G401 (cell line): ENCODE results near the gene DGCR8. TPM values are rescaled to one million over a fixed set of nuclear protein-coding genes. Genes with fewer than 3 reads are reported as not detected.

Source experiments
- DNase-seq: peaks from one replicate; pipeline ENCODE4 v3.0.0-alpha.2; 2015; ENCODE audit warnings: low spot score
- in situ Hi-C: cut with HindIII; loops from 2 replicates; pipeline ENCODE4 v1.10.0; 2016; ENCODE audit warnings: low sequenced_read_pairs, mixed read lengths
- total RNA-seq: library from RNA; depleted of rRNA; stranded (reverse); fragments of >200 nt; shearing (Covaris generic); gene quantifications from 2 replicates; pipeline ENCODE4 v1.2.3, GENCODE V29; 2014

The DGCR8 gene
- total RNA-seq, 1 experiment from 2014 or later = 22.0 TPM

GRCh38 chr22:20106205-20106848, 26.3 kb downstream of the DGCR8 start:
- DNase-seq = peak; percentile 33
- in situ Hi-C loops = no loop called here

- in situ Hi-C loops = no loop called here
- DNase-seq = no peak
These were observed 26.8 kb downstream of the DGCR8 start for GRCh38 chr22:20106849-20107237.

DNA sequence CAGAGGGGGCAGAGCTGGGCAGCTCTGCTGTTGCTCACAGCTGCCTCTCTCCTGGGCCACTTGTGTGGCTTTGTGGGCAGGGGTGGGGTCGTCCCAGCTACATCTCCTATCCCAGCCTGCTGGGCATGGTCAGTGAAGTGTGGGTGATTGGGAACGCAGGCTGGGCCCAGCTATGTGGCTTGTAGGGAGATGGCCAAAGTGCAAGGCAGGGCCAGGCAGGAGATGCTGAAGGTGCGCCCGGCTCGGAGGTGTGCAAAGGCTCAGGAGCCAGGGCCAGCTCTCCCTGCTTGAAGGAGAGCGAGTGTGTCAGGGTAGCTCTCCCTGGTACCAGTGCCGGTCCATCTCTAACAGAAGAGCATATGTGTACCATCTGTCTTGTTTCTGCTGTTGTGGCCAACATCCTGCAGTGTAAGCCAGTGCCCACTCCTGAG, 27.4 kb downstream of the DGCR8 start:
- DNase-seq = peak; percentile 79
- in situ Hi-C loops = no loop called here

DNA sequence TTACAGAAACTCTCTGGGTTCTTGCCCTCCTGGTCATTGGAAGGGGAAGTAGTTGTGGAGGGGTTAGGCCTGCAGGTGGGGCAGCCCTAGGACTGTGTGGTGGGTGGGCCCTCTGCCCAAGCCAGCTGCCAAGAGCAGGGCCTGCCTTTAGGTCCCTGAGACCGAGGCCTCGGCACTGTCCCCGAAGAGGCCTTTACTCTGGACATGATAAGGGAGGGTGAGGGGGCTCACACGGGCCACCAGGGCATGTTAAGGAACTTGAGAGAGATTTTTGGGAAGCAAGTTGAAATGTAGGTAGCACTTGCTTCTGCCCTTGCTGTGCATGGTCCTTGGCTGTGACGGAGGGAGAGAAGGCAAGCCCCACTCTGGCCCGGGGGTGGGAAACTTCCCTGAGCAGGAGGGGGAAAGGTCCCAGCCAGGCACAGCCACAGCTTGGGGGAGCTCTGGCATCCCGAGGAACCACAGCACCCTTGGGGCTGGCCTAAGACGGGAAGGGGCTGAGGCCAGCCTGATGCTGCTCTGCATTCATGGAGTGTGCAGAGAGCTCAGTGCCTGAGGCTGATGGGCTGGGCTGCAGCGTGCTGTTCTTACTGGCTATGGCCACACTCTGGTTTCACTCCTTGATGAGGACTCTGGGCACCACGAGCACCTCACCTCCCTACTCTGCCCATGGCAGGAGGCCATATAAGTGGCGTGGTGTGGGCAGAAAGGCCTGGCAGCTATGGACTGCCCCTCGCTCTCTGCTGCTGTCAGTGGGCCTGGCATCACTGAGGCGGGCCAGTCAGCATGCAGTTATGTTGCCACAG, 28.1 kb downstream of the DGCR8 start:
- in situ Hi-C loops = no loop called here
- DNase-seq = no peak

- in situ Hi-C loops = no loop called here
- no peak for DNase-seq
These were observed 28.8 kb downstream of the DGCR8 start for GRCh38 chr22:20108757-20109230.

GRCh38 chr22:20109411-20110358, 29.6 kb downstream of the DGCR8 start:
- in situ Hi-C loops = no loop called here
- no peak for DNase-seq

- DNase-seq = no peak
- in situ Hi-C loops = no loop called here
These were observed 30.4 kb downstream of the DGCR8 start for GRCh38 chr22:20110359-20110985.

DNA sequence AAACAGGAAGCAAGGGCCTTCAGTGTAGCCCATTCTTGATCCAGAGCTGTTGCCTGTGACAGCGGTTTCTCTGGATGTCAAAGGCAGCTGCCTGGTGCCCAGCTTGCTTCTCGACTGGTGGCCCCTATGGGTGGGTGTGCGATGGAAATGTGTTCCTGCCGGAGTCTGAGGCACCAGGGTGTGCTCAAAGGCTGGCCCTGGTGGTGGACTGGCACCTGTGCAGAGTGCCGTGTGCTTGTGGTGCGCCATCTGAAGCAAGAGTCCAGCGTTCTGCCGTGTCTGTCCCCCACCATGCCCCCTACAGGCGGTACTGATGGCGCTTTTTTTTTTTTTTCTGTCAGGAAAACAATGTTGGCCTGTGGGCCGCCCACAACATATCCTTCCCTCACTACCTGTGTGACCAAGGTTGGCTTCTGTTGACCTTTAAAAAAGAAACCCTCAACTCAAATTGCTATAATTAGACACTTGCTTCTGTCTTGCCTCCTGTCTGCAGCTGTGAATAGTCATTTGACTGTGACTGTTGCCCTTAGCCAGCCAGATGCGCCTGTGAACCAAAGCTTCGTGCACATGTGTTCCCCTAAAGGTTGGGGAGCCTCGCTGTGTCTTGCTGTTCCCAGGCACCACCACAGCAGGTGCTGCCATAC, 31.1 kb downstream of the DGCR8 start:
- in situ Hi-C loops = no loop called here
- peak; percentile 51 for DNase-seq

DNA sequence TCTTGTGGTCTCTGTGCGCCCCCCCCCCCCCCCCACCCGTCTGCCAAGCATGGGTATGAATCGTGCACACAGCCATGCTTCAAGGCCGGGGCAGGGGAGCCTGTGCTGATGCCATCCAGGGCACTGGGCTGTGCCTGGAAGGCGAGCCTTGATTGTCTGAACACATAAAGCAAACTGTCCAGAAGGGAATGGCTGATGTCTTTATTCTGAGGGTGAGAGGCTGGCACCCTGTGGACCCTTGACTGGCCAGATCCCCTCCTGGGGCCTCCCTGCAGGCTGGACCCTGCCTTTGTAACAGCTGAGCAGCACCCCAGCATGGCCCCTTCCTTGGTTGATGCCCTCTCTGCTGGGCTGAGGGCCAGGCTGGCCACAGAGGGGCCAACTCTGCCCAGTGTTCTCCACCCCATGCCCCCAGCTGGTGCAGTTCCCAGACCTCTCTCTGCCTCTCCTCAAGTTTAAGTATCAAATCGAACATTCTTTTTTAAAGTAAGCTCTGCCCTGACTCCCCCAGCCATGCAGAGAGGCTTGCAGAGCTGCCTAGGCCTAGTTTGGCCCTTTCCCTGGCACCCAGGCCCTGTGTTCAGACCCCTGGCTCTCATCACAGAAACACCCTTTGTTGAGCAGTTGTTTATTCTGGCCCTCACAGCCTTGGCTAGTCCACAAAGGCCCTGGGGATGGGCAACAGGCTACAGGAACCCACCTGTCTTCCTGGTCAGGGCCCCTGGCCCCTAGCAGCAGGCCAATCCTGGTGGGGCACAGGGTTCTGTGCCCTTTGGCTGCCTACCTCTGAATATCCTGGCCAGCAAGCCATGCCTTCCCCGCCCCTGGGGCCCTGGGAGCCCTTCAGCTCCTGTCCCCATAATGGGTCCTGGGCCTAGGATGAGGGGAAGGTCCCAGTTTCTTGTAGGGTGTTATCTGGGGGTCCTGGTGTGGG, 31.9 kb downstream of the DGCR8 start:
- in situ Hi-C loops = no loop called here
- DNase-seq = no peak

- in situ Hi-C loops = no loop called here
- DNase-seq = no peak
These were observed 32.8 kb downstream of the DGCR8 start for GRCh38 chr22:20112623-20113511.

DNA sequence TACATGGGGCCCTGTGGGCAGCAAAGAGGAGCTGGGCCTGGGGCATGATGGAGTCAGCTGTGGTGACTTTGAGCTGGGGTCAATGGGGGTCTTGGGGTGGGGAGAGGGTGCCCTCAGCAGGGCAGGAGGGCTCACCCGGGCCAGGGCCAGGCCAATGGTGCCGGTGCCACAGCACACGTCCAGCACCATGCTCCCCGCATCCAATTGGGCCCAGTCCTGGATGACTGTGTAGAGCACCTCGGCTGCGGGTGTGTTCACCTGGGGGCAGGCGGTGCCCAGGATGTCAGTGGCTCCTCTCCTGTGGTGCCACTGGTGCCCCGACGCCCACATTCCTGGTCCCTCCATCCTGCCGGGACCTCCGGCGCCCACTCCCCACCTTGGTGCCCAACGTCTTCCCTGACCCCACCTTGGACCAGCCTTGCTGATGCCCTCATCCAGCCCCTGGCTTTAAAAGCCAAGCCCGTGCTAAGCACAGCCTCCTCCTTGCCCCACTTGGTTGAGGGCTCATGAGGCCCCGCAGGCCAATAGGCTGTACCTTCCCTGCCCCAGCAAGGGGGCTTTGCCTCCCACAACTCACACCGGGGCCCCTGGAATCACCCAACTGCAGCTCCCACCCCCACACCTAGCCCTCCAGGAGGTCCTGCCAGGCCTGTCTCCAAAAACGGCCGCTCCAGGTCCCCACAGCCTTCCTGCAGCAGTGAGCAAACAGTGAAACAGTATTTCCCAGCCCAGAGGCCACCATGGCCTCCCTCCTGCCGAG, 33.7 kb downstream of the DGCR8 start:
- in situ Hi-C loops = no loop called here
- DNase-seq = no peak

GRCh38 chr22:20114506-20115475, 34.8 kb downstream of the DGCR8 start:
- in situ Hi-C loops = no loop called here

DNA sequence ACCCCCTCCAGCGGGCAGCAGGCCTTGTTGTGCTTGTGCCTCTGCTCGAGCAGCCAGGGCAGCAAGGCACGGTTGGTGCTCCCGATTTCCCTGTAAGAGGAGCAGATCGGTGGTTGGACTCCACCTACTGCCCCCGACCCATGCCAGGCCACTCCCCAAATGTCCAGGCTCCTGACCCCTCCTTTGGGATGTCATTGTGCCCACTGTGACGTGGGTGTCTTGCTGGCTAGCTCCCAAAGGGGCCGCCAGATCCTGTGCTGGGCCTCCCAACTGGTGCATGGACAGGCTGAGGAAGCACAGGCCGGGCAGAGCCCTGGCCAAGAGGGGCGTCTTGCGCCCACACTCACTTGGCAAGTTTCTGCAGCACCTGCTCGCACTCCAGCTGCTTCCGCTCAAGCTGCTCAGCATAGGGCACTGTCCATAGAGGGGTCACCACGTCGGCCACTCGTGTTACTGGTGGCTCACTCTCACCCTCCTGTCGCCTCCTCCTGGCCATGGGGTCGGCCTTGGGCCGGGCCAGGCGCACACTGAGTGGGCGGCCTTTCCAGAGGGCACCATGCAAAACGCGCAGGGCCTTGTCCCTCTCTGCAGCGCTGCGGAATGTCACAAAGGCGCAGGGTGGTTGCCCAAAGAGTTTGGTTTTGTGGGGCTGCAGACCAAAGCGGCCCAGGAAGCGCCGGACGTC, 35.8 kb downstream of the DGCR8 start, which contains the start of gene RANBP1:
Gene RANBP1, plus strand, starts transcription at position 414 of the 685 bp plus-strand sequence. Its CDS starts 81 bp downstream, at position 495.
- in situ Hi-C loops = no loop called here
- no peak for DNase-seq

More at GRCh38 chr22:20114506-20115475, 34.8 kb downstream of the DGCR8 start:
- no peak for DNase-seq

DNA sequence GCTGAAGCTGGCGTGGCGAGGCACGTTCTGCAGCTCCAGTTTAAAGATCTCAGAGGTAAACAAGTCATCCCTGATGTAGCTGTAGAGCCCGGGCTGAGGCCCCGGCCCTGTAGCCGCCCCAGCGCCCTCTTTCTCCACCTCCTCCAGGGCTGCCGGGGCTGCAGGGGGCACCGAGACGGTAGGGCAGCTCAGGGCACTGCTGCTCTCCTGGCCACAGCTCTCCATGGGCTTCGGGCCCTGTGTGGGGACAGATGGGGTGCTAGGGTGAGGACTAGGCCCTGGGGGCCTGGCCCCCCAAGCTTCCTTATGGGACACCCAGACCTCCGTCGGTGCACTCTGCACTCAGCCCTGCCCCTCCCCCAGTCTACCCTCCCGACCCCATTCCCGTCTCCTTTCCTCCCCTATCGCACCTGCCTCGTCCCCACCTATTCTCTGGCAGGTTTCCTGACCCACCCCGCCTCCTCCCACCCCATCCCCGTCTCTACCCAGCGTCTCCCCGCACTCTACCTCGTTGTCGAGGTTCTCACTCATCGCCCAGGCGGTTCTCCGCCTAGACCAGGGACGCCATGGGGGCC, 36.4 kb downstream of the DGCR8 start:
- in situ Hi-C loops = no loop called here

More for the DNA sequence above, 36.4 kb downstream of the DGCR8 start:
- DNase-seq = no peak
